COLO668 (cell line): ENCODE measurements around the gene KCNA10.
A peak's percentile ranks its signal among the peaks of the same experiment; 100 is the strongest.

Experiments
- DNase-seq: peaks from one replicate; lab custom pipeline; 2025; ENCODE audit not compliant: unreplicated experiment; lab: John Stamatoyannopoulos, UW

KCNA10 gene

GRCh38 chr1:110519125-110519810 is at the start of gene KCNA10:
Gene KCNA10 (minus strand): TSS chr1:110519175. CDS start chr1:110518787, 388 bp downstream.
- DNase-seq, result no peak

- no peak for DNase-seq
These were observed 47.9 kb upstream of the KCNA10 start for GRCh38 chr1:110566836-110567235.

- DNase-seq, result no peak
These were observed 46.6 kb upstream of the KCNA10 start for GRCh38 chr1:110565565-110565964.

- DNase-seq, result no peak
These were observed 44.1 kb upstream of the KCNA10 start for GRCh38 chr1:110563089-110563488.

GRCh38 chr1:110561596-110561995 is 42.6 kb upstream of the KCNA10 start:
- DNase-seq, result no peak

GRCh38 chr1:110559157-110559556 is 40.2 kb upstream of the KCNA10 start:
- no peak for DNase-seq

GRCh38 chr1:110557481-110557880 is 38.5 kb upstream of the KCNA10 start:
- DNase-seq, result no peak

GRCh38 chr1:110556471-110556807 is 37.5 kb upstream of the KCNA10 start:
- no peak for DNase-seq

GRCh38 chr1:110555807-110556470 is 37.0 kb upstream of the KCNA10 start:
- no peak for DNase-seq

- DNase-seq, result no peak
These were observed 36.2 kb upstream of the KCNA10 start for GRCh38 chr1:110554871-110555801.

GRCh38 chr1:110551278-110551809 is 32.4 kb upstream of the KCNA10 start:
- no peak for DNase-seq

GRCh38 chr1:110549831-110550230 is 30.9 kb upstream of the KCNA10 start:
- no peak for DNase-seq

GRCh38 chr1:110548381-110548780 is 29.4 kb upstream of the KCNA10 start:
- DNase-seq, result peak; percentile 73

- no peak for DNase-seq
These were observed 28.0 kb upstream of the KCNA10 start for GRCh38 chr1:110547017-110547416.

GRCh38 chr1:110545492-110545891 is 26.5 kb upstream of the KCNA10 start:
- no peak for DNase-seq

- no peak for DNase-seq
These were observed 25.8 kb upstream of the KCNA10 start for GRCh38 chr1:110544753-110545152.

GRCh38 chr1:110542725-110543124 is 23.8 kb upstream of the KCNA10 start:
- DNase-seq, result no peak

GRCh38 chr1:110541906-110542395 is 23.0 kb upstream of the KCNA10 start:
- no peak for DNase-seq

GRCh38 chr1:110540891-110541685 is 22.1 kb upstream of the KCNA10 start:
- no peak for DNase-seq

- DNase-seq, result no peak
These were observed 19.9 kb upstream of the KCNA10 start for GRCh38 chr1:110538921-110539320.
